HG02610 (cell line): ENCODE measurements around the gene CIB2.
"Not testable (repeated sequence)": the region's sequence is repeated elsewhere in the genome, so short reads cannot be mapped to it uniquely, and the experiment has no call there.

Source experiments
- ATAC-seq: cut with Tn5 transposase; IDR thresholded peaks from one replicate; pipeline ENCODE4 v1.9.1; 2021; ENCODE audit warnings: mild to moderate bottlenecking, moderate library complexity; ENCODE audit not compliant: unreplicated experiment

CIB2 gene

GRCh38 chr15:78131295-78132061 lies at the start of gene CIB2:
TSS of gene CIB2 (minus strand) at chr15:78131445. CDS start at chr15:78131215, 230 bp downstream.
- peak; percentile 66 for ATAC-seq

- no peak for ATAC-seq
Observed at GRCh38 chr15:78179906-78180305, 48.7 kb upstream of the CIB2 start.

- ATAC-seq, result no peak
Observed at GRCh38 chr15:78179286-78179840, 48.1 kb upstream of the CIB2 start.

DNA sequence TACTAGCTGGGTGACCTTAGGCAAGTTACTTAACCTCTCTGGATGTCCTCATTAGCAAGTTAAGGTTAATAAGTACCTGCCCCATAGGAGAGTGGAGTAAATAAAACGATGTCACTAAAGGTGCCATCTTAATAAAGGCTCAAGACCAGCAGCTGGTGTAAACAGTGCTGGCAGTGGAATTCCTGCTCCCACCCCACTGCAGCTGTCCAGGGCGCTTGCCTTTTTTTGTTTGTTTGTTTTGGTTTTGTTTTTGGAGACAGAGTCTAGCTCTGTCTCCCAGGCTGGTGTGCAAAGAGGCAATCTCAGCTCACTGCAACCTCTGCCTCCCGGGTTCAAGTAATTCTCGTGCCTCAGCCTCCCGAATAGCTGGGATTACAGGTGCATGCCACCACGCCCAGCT lies 46.8 kb upstream of the CIB2 start:
- ATAC-seq, result no peak

GRCh38 chr15:78177447-78177873 lies 46.2 kb upstream of the CIB2 start:
- no peak for ATAC-seq

GRCh38 chr15:78175330-78175729 lies 44.1 kb upstream of the CIB2 start:
- ATAC-seq, result no peak

DNA sequence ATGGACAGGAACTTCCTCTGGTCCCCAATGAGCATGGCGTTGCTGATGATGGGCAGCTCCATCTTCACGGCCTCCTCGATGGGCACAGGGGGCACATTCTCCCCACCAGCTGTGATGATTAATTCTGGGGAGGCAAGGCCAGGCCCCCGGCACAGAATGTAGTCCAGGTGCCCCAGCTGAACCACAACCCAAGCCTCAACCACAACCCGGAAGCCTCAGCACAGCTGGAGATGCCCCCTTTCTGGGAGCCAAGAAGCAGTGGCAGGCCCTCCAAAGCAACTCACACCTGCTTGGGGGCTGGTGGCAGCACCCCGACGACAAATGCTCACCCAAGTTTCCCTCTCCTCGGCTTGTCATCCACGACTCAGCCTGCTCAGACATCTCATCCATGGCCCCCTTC lies 43.2 kb upstream of the CIB2 start:
- ATAC-seq, result no peak

- ATAC-seq, result no peak
Observed at GRCh38 chr15:78171864-78172472, 40.7 kb upstream of the CIB2 start.

DNA sequence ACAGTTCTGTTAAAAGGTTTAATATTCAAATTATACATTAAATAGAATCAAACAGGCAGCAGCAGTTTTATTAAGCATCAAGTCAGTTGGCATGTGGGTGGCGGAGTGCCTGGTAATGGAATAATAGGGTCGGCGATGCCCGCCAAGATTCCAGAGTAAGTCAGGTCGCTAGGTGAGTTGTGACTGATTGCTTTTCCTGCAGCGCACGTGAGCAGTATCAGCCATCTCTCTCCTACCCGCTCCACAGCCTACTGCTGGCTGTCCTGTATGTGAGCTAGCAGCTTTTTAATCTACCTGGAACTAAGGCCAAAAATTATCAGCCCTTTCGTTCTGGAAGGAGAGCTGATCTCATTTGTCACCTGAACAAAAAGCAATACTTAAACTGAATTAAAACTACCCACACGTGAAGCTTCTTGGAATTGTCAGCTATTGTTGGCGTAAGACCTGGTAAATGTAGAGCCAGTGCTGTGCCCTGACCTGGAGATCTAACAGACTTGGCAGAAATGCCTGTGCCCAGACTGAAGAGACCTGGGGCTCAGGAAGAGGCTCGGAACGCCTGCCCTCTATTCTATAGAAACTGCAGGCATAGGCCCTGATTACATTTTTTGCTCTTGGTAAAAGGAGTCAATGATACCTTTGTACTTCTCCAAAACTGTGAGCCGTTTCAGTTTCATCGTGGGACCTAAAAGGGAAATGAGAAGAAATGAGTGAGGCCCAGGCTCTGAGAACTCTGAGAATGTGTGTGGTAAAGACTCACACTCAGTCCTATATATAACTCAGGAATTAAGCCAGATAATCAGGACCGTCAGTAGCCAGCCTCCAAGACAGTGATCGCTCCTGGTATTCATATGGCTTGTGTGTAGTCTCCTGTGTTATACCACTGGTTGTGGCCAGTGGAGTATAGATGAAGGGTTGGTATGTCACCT lies 39.9 kb upstream of the CIB2 start:
- ATAC-seq, result peak; percentile 61

GRCh38 chr15:78168608-78169007 lies 37.4 kb upstream of the CIB2 start:
- ATAC-seq, result no peak

DNA sequence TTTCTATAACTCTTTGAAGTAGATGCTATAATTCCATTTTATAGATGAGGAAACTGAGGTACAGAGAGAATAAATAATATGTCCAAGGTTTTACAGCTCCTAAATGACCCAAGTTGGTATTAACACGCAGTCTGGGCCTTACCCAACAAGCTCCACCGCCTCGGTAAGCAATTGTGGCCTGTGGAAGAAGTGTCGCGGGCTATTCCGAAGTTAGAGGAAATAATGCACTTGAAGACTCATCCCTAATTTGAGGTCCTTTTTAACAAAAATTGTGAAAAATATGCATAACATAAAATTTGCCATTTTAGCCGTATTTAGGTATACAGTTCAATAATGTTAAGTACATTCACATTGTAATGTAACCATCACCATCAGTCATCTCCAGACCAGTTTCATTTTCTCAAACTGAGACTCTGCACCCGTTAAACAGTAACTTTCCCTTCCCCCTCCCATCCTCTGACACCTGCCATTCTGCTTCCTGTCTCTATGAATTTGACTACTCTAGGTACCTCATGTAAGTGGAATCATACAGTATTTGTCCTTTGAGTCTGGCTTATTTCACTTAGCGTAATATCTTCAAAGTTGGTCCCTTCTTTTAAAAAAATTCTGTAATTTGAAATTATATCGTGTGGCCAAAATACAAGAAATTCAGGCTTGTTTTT lies 36.1 kb upstream of the CIB2 start:
- ATAC-seq, result peak; percentile 78

GRCh38 chr15:78164010-78164409 lies 32.8 kb upstream of the CIB2 start:
- ATAC-seq, result no peak

GRCh38 chr15:78162038-78162437 lies 30.8 kb upstream of the CIB2 start:
- no peak for ATAC-seq

DNA sequence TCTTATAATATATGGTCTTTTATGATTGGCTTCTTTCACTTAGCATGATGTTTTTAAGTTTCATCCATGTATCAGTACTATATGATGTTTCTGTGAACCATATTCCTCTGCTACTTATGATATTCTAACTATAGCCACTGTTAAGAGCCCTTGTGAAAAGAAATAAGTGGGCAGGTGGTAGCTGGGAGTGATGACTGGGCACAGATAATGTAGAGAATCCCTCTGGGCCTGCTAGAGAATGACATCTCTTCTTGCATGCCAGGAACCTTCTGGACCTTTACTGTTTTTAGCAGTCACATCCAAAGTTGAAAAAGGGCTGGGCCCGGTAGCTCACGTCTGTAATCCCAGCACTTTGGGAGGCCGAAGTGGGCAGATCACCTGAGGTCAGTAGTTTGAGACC lies 28.1 kb upstream of the CIB2 start:
- ATAC-seq, result no peak

GRCh38 chr15:78157203-78157602 lies 26.0 kb upstream of the CIB2 start:
- no peak for ATAC-seq

- ATAC-seq, result no peak
Observed at GRCh38 chr15:78156653-78157052, 25.4 kb upstream of the CIB2 start.

- ATAC-seq, result no peak
Observed at GRCh38 chr15:78155355-78155939, 24.2 kb upstream of the CIB2 start.

DNA sequence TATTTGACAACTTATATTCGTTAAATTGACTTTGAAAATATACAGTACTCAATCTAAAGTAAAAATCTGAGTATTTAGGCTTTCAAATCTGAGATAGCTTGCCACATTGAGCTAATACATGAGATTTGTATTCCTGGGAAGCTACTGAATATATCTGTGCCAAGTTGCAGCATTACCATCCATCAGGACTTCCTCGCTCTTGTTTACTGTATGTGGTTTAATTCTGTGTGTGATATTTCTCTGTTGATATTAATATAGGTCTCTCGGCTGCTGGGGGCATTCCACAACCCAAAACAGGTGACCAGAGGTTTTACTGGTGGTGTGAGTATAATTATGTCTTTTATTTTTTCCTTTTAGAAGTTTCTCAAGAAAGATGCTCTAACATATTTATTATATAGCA lies 23.7 kb upstream of the CIB2 start:
- ATAC-seq, result no peak

GRCh38 chr15:78151075-78151474 lies 19.8 kb upstream of the CIB2 start:
- ATAC-seq, result not testable (repeated sequence)
